A673 (cell line): ENCODE data around the gene SMIM12. TPM values are rescaled to one million over a fixed set of nuclear protein-coding genes. Genes with fewer than 3 reads are reported as not detected.

ENCODE experiments used
- BruUV-seq: library from RNA; stranded (reverse); fragments of 400-500 nt; replicated peaks from 2 replicates; lab custom pipeline; 2021; lab: Mats Ljungman, UMichigan
- CTCF ChIA-PET: fragments of 300-600 bp; sonication (Branson Sonifier 250); formaldehyde crosslinking; loops from one replicate; lab custom pipeline; 2022; ENCODE audit warnings: antibody characterized with exemption; lab: Charles Lee
- POLR2A ChIA-PET: fragments of 300-600 bp; sonication (Branson Sonifier 250); formaldehyde crosslinking; loops from one replicate; lab custom pipeline; 2022; ENCODE audit warnings: antibody characterized with exemption; ENCODE audit not compliant: low non-redundant PET; lab: Charles Lee
- DNase-seq: peaks from one replicate; pipeline ENCODE4 v3.0.0-alpha.2; 2015; ENCODE audit warnings: low spot score
- H3K27ac ChIP-seq: fragments of 200-600 bp; sonication (generic); 2 replicates; pipeline ENCODE4 v1.5.1; 2016; ENCODE audit warnings: mixed run types, low read depth, mild to moderate bottlenecking, mixed read lengths, antibody characterized with exemption, low read length; ENCODE audit not compliant: poor library complexity, severe bottlenecking
- H3K27me3 ChIP-seq: fragments of 200-600 bp; sonication (generic); replicated peaks from 2 replicates; pipeline ENCODE4 v1.6.1; 2017; ENCODE audit warnings: mixed run types, low read depth, mild to moderate bottlenecking, mixed read lengths, antibody characterized with exemption, low read length; ENCODE audit not compliant: insufficient read depth, poor library complexity
- H3K36me3 ChIP-seq: fragments of 200-600 bp; sonication (generic); 2 replicates; pipeline ENCODE4 v1.6.1; 2016; ENCODE audit warnings: mixed run types, mild to moderate bottlenecking, mixed read lengths, antibody characterized with exemption, low read length; ENCODE audit not compliant: insufficient read depth, poor library complexity, severe bottlenecking
- H3K4me1 ChIP-seq: fragments of 200-600 bp; sonication (generic); 2 replicates; pipeline ENCODE4 v1.6.1; 2017; ENCODE audit warnings: mixed run types, mild to moderate bottlenecking, mixed read lengths, antibody characterized with exemption, low read length; ENCODE audit not compliant: insufficient read depth, poor library complexity, severe bottlenecking
- H3K4me3 ChIP-seq: fragments of 200-600 bp; sonication (generic); 2 replicates; pipeline ENCODE4 v1.5.1; 2016; ENCODE audit warnings: low read depth, mixed run types, mild to moderate bottlenecking, mixed read lengths, low read length; ENCODE audit not compliant: poor library complexity, severe bottlenecking
- H3K9me3 ChIP-seq: fragments of 200-600 bp; sonication (generic); 2 replicates; pipeline ENCODE4 v1.6.1; 2016; ENCODE audit warnings: mixed run types, low read depth, mild to moderate bottlenecking, mixed read lengths, antibody characterized with exemption, low read length; ENCODE audit not compliant: poor library complexity, severe bottlenecking
- EZH2 ChIP-seq: fragments of 200-600 bp; sonication (generic); IDR thresholded peaks from 2 replicates; pipeline ENCODE4 v1.6.1; 2017; ENCODE audit warnings: borderline replicate concordance, low read depth, mild to moderate bottlenecking, mixed read lengths, antibody characterized with exemption, low read length; ENCODE audit not compliant: poor library complexity, severe bottlenecking
- intact Hi-C: fragments of 100-400 bp; cut with micrococcal nuclease; formaldehyde crosslinking; loops from one replicate; pipeline ENCODE4 v1.10.0; 2022; ENCODE audit not compliant: unreplicated experiment
- total RNA-seq: library from RNA; stranded (reverse); gene quantifications from 2 replicates; pipeline ENCODE4 v1.2.3, GENCODE V29; 2021
- TF ChIP-seq, protein P1 (sequence below): fragments of 300-800, 200-600 bp; sonication (generic); conservative IDR thresholded peaks from 2 replicates; pipeline ENCODE4 v1.5.1; 2017; ENCODE audit warnings: low read depth, mild to moderate bottlenecking, antibody characterized with exemption, low read length, moderate library complexity, mixed read lengths

The SMIM12 gene
- total RNA-seq, 1 experiment from 2014 or later: 37.5 TPM

DNA sequence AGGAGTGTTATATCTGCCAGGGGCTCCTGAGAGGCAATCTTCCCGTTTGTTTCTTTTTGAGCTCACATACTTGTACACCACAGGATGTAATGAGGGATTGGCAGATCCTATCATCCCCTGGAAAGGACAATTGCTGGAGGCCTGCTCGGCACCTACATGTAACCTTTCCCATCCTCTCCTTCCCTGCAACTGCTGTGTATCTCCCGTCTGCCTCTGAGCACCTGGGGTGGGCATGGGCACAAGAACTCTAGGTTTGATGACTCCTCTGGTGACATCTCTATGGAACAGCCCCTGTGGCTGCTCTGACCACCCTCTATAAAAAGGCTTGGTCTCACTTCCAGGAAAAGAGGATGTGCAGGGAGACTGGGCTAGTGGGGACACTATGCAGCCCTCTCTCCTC lies 25.0 kb upstream of the SMIM12 start:
- Histone ChIP-seq H3K27me3 (peaks cover 72% of the 10 kb centered on the region), H3K27ac (no peak overlapping the region), H3K36me3 (no peaks in the 10 kb centered on the region), H3K4me1 (peaks cover 7% of the 10 kb centered on the region), H3K4me3 (no peak overlapping the region), H3K9me3 (no peaks in the 10 kb centered on the region)
- no TSS peak for BruUV-seq
- ChIA-PET CTCF (no interaction called here), POLR2A (no interaction called here)
- no peak for DNase-seq
- TF ChIP-seq, protein P1, sequence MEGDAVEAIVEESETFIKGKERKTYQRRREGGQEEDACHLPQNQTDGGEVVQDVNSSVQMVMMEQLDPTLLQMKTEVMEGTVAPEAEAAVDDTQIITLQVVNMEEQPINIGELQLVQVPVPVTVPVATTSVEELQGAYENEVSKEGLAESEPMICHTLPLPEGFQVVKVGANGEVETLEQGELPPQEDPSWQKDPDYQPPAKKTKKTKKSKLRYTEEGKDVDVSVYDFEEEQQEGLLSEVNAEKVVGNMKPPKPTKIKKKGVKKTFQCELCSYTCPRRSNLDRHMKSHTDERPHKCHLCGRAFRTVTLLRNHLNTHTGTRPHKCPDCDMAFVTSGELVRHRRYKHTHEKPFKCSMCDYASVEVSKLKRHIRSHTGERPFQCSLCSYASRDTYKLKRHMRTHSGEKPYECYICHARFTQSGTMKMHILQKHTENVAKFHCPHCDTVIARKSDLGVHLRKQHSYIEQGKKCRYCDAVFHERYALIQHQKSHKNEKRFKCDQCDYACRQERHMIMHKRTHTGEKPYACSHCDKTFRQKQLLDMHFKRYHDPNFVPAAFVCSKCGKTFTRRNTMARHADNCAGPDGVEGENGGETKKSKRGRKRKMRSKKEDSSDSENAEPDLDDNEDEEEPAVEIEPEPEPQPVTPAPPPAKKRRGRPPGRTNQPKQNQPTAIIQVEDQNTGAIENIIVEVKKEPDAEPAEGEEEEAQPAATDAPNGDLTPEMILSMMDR: no peak
- TF ChIP-seq EZH2: no peak
- intact Hi-C loops: no loop called here

- no peak for TF ChIP-seq EZH2
- TF ChIP-seq, protein P1: no peak
- no peak overlapping the region for H3K4me3 ChIP-seq
- H3K27me3 ChIP-seq: peaks cover 88% of the 10 kb centered on the region
- no peaks in the 10 kb centered on the region for H3K36me3 ChIP-seq
- no peak overlapping the region for H3K27ac ChIP-seq
- POLR2A ChIA-PET: no interaction called here
- H3K9me3 ChIP-seq: no peaks in the 10 kb centered on the region
- intact Hi-C loops: no loop called here
- no TSS peak for BruUV-seq
- CTCF ChIA-PET: no interaction called here
- H3K4me1 ChIP-seq: no peaks in the 10 kb centered on the region
- no peak for DNase-seq
These were observed 19.7 kb upstream of the SMIM12 start for GRCh38 chr1:34879230-34879629.

GRCh38 chr1:34876406-34876805 lies 16.9 kb upstream of the SMIM12 start:
- H3K4me3 ChIP-seq: no peak overlapping the region
- no peaks in the 10 kb centered on the region for H3K36me3 ChIP-seq
- POLR2A ChIA-PET: no interaction called here
- no TSS peak for BruUV-seq
- no peaks in the 10 kb centered on the region for H3K9me3 ChIP-seq
- peaks cover 93% of the 10 kb centered on the region for H3K27me3 ChIP-seq
- no peak overlapping the region for H3K27ac ChIP-seq
- intact Hi-C loops: no loop called here
- CTCF ChIA-PET: no interaction called here
- no peaks in the 10 kb centered on the region for H3K4me1 ChIP-seq
- no peak for TF ChIP-seq EZH2
- TF ChIP-seq, protein P1: no peak
- DNase-seq: no peak
